NAMALWA (cell line): ENCODE results near the gene CHRNA7.

Experiments used
- DNase-seq: peaks from one replicate; pipeline ENCODE4 v3.0.0-alpha.2; 2015; ENCODE audit warnings: low spot score

The CHRNA7 gene

DNA sequence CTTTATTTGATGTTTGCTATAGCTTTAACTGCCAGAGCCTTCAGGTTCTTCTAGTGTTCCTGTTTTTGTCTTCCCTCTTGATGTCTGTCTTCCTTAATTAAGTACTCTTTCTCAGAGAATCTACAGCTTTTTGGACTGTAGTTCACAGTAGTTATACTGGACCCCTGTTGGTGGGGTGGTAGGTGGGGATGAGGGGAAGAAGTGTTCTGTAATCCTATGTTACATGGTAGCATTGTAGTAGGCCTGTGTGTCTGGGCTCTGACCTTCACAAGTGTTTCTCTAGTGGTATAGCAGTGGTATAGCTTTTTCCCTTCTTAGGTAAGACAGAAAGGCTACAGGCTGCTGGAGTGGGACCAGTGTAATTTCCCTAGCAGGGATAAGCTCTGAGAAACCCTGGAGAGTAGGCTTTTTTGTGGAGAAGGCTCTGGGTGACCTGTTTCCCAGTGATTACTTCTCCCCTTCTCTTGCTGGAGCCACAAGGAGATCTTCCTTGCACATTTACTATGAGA is 59.6 kb downstream of the CHRNA7 start:
- no peak for DNase-seq

DNA sequence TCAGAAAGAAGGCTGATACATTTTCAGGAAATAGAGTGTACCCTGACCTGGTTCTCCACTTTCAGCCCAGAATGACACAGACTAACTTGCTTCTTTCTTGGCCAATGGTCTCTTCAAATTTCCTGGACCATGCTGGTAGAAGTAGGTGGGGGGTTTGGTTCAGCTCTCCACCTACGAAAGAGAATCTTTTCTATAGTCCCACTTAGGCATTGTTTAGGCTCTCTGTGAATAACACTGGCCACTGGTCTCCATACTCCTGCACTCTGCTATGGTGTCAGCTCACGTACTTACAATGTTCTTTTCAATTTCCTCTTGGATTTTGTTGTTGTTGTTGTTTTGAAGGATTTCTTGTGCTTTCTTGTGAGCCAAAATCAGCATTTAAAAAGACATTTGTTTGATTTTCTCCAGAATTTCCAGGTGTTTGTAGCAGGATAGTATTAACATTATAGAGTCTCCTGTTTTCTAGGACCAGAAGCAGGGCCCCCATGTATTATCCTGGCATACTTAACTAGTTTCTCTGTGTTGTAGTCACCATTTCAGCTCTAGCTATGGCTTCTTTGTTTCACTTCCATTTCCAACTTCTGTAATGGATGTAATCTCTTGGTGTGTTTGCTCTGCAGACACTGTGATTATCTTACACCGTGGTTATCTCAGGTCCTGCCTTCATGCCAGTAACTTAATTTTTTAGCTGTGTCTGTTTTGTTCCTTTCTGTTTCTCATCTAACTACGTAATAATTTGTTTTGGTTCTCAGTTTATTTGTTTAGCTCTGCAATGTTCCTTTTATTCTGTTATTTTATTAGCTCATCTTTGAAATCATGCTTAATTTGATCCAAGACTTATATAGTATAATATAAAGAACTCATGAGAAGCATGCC is 61.4 kb downstream of the CHRNA7 start:
- DNase-seq: no peak

GRCh38 chr15:32096213-32096612 is 65.9 kb downstream of the CHRNA7 start:
- no peak for DNase-seq

- no peak for DNase-seq
Observed at GRCh38 chr15:32096916-32097617, 66.8 kb downstream of the CHRNA7 start.

DNA sequence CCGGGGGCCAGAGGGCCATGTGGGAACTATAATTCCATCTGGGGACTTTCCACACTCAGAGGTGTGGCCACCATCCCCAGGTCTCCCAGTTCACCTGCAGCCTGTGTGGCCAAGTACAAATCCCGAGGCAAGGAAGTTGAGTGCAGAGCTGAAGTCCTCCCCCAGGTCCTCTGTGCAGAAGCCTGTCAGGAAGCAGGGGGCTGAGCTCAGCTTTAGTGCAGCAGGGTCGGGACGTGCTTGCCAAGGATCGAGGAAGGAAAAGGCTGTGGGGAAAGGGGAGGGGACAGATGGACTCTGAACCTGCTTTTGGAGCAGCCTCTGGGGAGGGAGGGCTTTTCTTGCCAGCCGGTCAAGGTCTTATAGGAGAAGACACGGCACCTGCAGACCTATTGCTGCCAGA is 67.7 kb downstream of the CHRNA7 start:
- no peak for DNase-seq

DNA sequence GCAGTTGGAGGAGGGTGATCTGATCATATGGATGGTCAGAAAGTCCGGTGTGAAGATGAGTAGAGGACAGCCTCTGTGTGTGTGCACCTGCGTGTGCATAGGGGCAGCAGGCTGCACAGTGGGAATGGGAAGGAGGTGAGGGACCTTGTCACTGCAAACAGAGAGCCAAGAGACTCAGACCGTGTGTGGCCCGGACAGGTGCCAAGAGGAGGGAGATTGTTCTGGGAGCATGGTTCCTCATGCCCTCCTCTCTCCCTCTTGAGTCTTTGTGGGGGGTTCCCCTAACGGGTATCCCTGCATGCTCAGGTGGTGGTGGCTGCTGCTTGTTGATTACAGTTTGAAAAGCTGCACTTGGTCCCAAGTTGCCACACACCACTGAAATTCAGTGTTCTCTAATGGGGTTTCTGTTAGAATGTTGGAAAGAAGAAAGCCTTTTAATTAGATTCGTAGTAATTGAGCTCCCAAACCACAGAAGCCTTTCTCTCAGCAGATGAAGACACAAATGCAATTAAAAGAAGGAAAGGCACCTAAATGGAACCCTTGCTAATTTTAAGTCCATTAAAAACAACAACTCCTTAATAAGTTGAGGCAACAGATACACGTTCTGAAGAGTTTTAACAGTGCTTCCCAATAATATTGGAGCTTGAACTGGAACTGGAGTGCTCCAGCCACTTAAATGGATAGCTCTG is 68.9 kb downstream of the CHRNA7 start:
- DNase-seq: no peak

GRCh38 chr15:32099956-32100684 is 69.8 kb downstream of the CHRNA7 start:
- no peak for DNase-seq

DNA sequence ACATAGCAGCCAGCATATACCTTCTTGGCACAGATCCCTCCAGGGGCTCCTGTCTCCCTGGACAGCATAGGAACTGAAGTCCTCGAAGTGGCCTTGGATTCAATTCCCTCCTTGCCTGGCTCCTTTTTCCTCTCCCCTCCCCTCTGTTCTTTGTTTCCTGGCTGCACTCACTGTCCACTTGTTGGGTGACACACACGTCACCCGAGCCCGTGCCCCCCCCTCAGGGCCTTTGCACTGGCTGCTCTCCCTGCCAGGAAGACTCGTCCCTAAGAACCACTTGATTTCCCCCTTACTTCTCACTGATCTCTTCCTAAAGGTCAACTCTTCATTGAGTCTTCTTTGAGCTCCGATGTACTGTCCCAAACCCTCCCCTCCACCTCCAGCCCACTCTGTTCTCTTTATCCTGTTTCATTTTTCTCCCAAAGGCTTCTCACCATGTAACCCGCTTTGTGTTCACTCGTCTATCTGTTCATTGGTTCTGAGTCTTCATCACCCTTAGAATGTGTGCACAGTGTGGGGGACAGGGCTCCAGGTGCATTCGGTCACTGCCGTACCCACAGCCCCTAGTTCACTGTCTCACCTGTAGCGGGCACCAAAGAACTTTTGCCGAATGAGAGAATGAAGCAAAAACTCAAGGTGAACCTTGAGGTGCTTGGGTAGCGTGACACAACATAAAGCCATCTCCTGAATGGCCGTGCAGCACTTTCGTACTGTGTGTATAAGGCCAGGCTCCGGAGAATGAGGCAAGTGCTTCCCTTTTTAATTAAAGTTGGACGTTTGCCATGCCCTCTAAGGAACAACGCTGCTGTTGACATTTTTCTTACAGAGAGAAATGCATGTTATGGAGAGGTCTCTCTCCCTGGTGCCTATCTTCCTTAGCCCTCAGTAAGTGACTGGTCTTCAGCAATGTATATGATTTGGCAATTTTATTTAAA is 74.0 kb downstream of the CHRNA7 start:
- DNase-seq: no peak

DNA sequence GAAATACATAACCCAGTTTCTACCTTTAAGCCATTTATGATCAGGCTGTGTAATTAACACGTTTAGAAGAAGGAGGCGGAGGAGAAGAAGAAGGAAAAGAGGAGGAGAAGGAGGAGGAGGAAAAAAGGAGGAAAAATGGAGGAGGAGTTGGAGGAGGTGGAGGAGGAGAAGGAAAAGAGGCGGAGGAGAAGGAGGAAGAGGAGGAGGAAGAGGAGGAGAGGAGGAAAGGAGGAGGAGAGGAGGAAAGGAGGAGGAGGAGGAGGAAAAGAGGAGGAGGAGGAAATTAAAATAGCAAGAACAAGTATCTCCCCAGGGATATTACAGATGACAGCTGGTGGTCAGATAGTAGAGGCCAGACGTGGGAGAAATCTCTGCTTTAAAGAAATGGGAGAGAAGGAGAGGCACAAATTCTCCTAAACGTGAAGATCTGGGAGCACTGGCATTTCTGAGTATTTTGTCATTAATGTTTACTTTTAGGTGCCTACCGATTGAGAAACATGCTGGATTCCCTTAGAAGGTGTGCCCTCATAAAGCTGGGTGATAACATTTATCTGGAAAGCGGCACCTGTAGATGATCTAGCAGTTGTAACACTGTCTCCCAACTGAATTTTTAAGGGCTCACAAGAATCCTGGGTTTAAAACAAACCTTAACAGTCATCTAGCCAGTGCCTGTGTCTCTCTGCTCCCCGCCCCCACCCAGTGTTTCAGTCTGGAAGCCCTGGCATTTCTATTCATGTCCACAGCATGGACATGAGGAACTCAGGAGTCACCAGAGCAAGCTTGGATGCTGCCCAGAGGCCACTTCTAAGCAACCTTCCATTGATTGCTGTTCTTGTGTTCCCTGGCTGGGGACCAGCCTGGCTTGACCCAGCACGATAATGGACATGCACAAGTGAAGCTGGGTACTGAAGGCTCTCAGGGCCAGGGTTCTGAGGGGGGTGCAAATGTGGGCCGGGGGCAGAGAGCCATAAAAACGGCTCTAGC is 75.2 kb downstream of the CHRNA7 start:
- no peak for DNase-seq

GRCh38 chr15:32106401-32107381 is 76.4 kb downstream of the CHRNA7 start:
- DNase-seq: no peak

DNA sequence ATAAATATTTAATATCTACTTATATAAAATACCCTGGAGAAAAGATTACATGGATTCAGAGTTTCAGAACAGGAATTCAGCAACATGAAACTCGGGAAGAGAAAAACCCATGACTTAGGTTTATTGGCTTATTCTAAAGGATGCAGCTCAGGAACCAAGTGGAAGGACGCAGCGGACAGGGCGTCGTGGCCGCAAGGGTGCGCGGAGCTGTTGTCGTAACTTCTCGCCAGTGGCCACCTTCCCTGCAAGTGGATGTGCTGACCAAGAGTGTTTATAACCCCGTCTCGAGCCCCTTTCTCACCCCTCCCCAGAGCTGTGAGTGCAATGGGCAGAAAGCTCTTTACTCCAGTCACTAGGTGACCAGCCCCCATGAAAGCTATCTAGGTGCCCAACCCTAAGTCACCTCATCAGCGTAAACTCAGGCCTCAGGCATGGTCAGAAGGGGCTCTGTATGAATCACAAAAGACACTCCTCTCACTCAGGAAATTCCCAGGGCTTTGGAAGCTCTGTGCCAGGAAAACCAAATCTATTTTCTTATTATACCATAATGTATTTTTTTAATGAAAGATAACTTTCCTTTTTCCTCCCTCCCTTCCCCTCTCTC is 77.3 kb downstream of the CHRNA7 start:
- DNase-seq: no peak

DNA sequence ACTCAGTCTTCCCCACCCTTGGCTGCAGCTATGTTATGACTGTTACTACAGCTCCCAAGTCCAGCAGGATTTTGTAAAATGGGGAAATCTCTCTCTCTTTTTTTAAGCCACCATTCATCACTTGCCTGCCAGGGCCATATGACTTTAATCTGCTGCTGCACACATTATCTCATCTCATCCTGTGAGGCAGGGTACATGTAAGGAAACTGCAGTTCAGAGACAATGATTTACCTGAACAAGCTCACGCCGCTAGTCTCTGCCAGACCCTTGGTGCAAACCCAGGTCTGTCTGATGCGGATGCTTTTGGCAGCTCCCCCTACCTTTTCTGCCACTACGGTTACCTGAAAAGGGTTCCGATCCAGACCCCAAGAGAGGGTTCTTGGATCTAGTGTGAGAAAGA is 78.3 kb downstream of the CHRNA7 start:
- DNase-seq: no peak

GRCh38 chr15:32112101-32112500 is 81.8 kb downstream of the CHRNA7 start:
- no peak for DNase-seq

GRCh38 chr15:32113224-32113623 is 82.9 kb downstream of the CHRNA7 start:
- DNase-seq: no peak

GRCh38 chr15:32117122-32117521 is 86.8 kb downstream of the CHRNA7 start:
- no peak for DNase-seq

GRCh38 chr15:32119286-32119685 is 89.0 kb downstream of the CHRNA7 start:
- no peak for DNase-seq

GRCh38 chr15:32119694-32120330 is 89.5 kb downstream of the CHRNA7 start:
- no peak for DNase-seq
